Measurements from ENCODE around the gene IL12RB1.

DNA sequence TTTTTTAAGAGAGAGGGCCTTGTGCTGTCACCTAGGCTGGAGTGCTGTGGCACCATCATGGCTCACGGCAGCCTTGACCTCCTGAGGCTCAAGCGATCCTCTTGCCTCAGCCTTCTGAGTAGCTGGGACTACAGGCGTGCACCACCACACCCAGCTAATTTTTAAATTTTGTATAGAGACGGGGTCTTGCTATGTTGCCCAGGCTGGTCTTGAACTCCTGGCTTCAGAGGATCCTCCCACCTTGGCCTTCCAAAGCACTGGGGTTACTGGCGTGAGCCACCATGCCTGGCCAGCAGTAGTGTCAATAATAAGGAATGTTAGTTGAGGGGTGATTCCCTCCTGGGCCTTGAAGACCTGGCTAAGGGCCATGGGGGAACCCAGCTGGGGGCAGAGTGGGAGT is 34.4 kb upstream of the IL12RB1 start:
- TF ChIP-seq, protein P1, sequence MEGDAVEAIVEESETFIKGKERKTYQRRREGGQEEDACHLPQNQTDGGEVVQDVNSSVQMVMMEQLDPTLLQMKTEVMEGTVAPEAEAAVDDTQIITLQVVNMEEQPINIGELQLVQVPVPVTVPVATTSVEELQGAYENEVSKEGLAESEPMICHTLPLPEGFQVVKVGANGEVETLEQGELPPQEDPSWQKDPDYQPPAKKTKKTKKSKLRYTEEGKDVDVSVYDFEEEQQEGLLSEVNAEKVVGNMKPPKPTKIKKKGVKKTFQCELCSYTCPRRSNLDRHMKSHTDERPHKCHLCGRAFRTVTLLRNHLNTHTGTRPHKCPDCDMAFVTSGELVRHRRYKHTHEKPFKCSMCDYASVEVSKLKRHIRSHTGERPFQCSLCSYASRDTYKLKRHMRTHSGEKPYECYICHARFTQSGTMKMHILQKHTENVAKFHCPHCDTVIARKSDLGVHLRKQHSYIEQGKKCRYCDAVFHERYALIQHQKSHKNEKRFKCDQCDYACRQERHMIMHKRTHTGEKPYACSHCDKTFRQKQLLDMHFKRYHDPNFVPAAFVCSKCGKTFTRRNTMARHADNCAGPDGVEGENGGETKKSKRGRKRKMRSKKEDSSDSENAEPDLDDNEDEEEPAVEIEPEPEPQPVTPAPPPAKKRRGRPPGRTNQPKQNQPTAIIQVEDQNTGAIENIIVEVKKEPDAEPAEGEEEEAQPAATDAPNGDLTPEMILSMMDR (IDR thresholded peaks at IDR 0.05) = no peak
- no peak for TF ChIP-seq EZH2phosphoT487 (IDR thresholded peaks at IDR 0.05)
